RWPE2 (cell line): Measurements from ENCODE around the gene EFNA5.

Experiments used
- ATAC-seq: fragments of 200-7000 bp; cut with Tn5 transposase; 3 replicates; pipeline ENCODE4 v1.9.1; 2021; ENCODE audit warnings: low read depth
- DNase-seq: peaks from one replicate; pipeline ENCODE4 v3.0.0-alpha.2; 2020; ENCODE audit warnings: low spot score
- H3K27ac ChIP-seq: fragments of 450-650 bp; 2 replicates; pipeline ENCODE4 v1.5.1; 2017; ENCODE audit warnings: mild to moderate bottlenecking; ENCODE audit not compliant: poor library complexity, severe bottlenecking
- H3K27me3 ChIP-seq: fragments of 250-450 bp; sonication (Bioruptor Pico); 2 replicates; pipeline ENCODE4 v1.5.1; 2021; ENCODE audit warnings: mild to moderate bottlenecking, moderate library complexity; ENCODE audit not compliant: insufficient read depth, poor library complexity, severe bottlenecking
- H3K36me3 ChIP-seq: fragments of 250-450 bp; sonication (Bioruptor Pico); 2 replicates; pipeline ENCODE4 v1.5.1; 2020; ENCODE audit warnings: low read depth, mild to moderate bottlenecking, moderate library complexity
- H3K4me1 ChIP-seq: fragments of 250-450 bp; sonication (Bioruptor Pico); 2 replicates; pipeline ENCODE4 v1.5.1; 2021; ENCODE audit warnings: mild to moderate bottlenecking, moderate library complexity; ENCODE audit not compliant: insufficient read depth, poor library complexity, severe bottlenecking
- H3K4me3 ChIP-seq: fragments of 250-450 bp; sonication (Bioruptor Pico); 2 replicates; pipeline ENCODE4 v1.5.1; 2021; ENCODE audit warnings: mild to moderate bottlenecking, moderate library complexity; ENCODE audit not compliant: severe bottlenecking
- H3K9me3 ChIP-seq: fragments of 250-450 bp; sonication (Bioruptor Pico); 2 replicates; pipeline ENCODE4 v1.5.1; 2021; ENCODE audit warnings: mild to moderate bottlenecking, moderate library complexity; ENCODE audit not compliant: severe bottlenecking
- TF ChIP-seq, protein P1 (sequence below): fragments of 450-650 bp; IDR thresholded peaks from one replicate; pipeline ENCODE4 v1.5.1; 2017; ENCODE audit warnings: mild to moderate bottlenecking, moderate library complexity; ENCODE audit not compliant: poor library complexity, severe bottlenecking

Gene EFNA5

DNA sequence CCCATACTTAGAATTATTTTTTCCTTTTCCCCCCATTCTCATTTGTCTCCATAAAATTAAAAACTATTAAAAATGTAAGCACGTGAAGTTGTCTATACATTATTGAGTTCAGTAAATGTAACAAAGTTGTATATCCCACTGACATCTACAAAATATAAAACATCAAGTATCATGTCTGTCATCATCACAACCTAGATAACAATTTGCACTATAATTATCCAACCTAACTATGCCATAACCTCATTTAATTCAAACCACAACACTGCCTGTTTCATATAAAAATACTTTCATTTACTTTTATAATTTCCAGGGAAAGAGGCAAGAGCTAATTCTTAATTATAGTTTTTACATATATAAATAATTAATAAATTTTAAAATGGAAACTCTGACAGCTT is 9.1 kb downstream of the EFNA5 start:
- no peak for ATAC-seq
- H3K9me3 ChIP-seq = no peaks in the 10 kb centered on the region
- 0 out of 2 replicates have a peak, but pooled peaks cover 3% of the 10 kb centered on the region for H3K36me3 ChIP-seq

DNA sequence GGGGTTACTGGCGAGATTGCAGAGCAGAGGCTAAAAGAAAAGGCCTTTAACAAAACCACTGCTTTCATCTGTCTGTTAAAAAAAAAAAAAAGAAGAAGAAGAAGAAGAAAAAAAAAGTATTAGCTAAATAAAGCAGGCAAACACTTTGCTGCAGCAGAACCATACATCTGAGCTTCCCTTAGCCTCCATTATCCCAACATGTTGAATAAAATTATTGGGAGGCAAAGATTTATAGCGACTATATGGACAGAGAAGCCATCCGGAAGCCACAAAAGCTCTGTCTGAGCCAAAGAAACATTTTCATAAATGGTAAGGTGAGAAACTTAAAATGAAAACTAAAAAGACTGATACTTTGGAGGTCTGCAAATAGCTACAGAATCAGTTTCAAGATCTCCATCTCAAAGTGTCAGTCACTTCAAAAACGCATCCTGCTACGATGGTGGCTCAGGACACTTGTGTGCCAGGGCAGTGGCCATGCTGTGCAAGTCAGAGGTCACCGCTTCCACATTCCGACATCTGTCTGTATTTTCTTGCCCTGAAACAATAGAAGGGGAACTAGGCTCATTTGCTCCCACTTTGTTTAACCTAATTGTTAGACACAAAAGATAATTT is 9.6 kb downstream of the EFNA5 start:
- peaks cover 25% of the 10 kb centered on the region for H3K4me1 ChIP-seq
- ATAC-seq (no peak), DNase-seq (no peak)
- no peaks in the 10 kb centered on the region for H3K36me3 ChIP-seq
- H3K4me3 ChIP-seq = no peak overlapping the region
- no peaks in the 10 kb centered on the region for H3K27me3 ChIP-seq
- no peaks in the 10 kb centered on the region for H3K9me3 ChIP-seq
- TF ChIP-seq, protein P1, sequence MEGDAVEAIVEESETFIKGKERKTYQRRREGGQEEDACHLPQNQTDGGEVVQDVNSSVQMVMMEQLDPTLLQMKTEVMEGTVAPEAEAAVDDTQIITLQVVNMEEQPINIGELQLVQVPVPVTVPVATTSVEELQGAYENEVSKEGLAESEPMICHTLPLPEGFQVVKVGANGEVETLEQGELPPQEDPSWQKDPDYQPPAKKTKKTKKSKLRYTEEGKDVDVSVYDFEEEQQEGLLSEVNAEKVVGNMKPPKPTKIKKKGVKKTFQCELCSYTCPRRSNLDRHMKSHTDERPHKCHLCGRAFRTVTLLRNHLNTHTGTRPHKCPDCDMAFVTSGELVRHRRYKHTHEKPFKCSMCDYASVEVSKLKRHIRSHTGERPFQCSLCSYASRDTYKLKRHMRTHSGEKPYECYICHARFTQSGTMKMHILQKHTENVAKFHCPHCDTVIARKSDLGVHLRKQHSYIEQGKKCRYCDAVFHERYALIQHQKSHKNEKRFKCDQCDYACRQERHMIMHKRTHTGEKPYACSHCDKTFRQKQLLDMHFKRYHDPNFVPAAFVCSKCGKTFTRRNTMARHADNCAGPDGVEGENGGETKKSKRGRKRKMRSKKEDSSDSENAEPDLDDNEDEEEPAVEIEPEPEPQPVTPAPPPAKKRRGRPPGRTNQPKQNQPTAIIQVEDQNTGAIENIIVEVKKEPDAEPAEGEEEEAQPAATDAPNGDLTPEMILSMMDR = no peak
- H3K27ac ChIP-seq = no peak overlapping the region

More for the DNA sequence above, 9.1 kb downstream of the EFNA5 start:
- TF ChIP-seq, protein P1 = no peak
- H3K27me3 ChIP-seq = no peaks in the 10 kb centered on the region
- no peak for DNase-seq
- H3K27ac ChIP-seq = no peak overlapping the region
- H3K4me1 ChIP-seq = peaks cover 25% of the 10 kb centered on the region
- H3K4me3 ChIP-seq = no peak overlapping the region

DNA sequence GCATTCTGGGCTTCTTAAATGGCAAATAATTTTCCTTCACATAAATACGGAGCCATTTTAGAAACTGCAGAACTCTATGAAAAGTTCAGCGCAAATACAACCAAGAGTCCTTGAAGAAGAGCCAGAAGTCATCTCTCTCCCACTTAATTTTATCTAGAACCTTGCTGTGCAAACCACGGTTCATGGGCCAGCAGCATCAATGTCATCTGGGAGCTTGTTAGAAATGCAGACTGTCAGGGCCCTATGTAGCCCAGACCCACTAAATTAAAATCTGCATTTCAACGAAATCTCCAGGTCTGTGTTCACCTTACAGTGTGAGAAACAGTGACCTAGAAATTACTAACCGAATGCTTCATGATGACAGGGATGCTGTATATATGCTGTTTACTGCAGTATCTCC is 12.2 kb downstream of the EFNA5 start:
- Histone ChIP-seq H3K4me1 (peaks cover 19% of the 10 kb centered on the region), H3K27me3 (no peaks in the 10 kb centered on the region), H3K9me3 (no peaks in the 10 kb centered on the region), H3K36me3 (no peaks in the 10 kb centered on the region), H3K27ac (no peak overlapping the region), H3K4me3 (no peak overlapping the region)
- DNase-seq (no peak), ATAC-seq (0 out of 3 replicates have a peak, but pooled peaks have one; percentile 15)
- TF ChIP-seq, protein P1 = no peak

DNA sequence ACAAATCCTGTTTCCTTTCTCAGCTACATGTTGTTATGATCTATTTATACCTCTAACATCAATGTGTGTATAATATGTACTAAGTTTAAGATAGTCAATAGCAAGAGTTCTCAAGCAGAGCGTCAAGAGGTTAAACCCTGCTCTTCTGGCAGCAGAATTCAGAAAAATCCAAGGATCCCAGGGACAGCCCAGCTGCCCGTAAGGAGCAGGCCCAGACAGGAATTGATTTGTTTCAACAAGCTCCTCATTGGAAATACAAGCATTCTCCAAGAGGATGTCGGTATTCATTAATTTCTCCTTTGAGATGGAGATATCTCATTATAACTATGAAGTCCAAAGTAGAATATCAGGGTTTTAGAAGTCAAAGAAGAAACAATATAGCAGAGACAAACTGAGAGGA is 14.9 kb downstream of the EFNA5 start:
- Histone ChIP-seq H3K4me3 (no peak overlapping the region), H3K9me3 (no peaks in the 10 kb centered on the region), H3K4me1 (peaks cover 19% of the 10 kb centered on the region), H3K27ac (peak overlapping the region; percentile 6), H3K27me3 (no peaks in the 10 kb centered on the region), H3K36me3 (no peaks in the 10 kb centered on the region)
- TF ChIP-seq, protein P1 = no peak
- DNase-seq (no peak), ATAC-seq (peak; percentile 89)

DNA sequence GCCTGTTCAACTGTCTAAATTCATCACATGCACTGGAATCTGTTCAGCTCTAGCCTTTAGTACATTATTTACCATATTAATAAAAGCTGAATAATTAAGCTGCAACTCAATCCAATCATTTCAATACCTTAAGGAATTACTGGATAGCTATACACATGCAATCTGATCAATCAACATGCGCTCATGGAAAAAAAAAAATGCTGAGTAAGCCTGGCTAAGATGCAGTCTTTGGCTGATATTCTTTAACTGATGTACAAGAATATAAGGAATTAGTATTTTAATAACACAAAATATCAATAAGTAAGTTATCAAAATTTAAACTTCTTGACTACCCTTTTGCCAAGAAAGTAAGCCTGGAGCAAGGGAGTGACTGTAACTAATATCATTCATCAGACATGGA is 15.9 kb downstream of the EFNA5 start:
- no peak overlapping the region for H3K4me3 ChIP-seq
- DNase-seq = no peak
- ATAC-seq = no peak
- H3K27me3 ChIP-seq = no peaks in the 10 kb centered on the region
- H3K36me3 ChIP-seq = no peaks in the 10 kb centered on the region
- peaks cover 19% of the 10 kb centered on the region for H3K4me1 ChIP-seq
- no peaks in the 10 kb centered on the region for H3K9me3 ChIP-seq
- TF ChIP-seq, protein P1 = no peak
- no peak overlapping the region for H3K27ac ChIP-seq
